HG02571 (cell line): ENCODE data around the gene SMS.
"Not testable (repeated sequence)": the region's sequence is repeated elsewhere in the genome, so short reads cannot be mapped to it uniquely, and the experiment has no call there.

Experiments used
- ATAC-seq: cut with Tn5 transposase; IDR thresholded peaks from one replicate; pipeline ENCODE4 v1.9.1; 2021; ENCODE audit warnings: mild to moderate bottlenecking, moderate library complexity; ENCODE audit not compliant: unreplicated experiment

The SMS gene

DNA sequence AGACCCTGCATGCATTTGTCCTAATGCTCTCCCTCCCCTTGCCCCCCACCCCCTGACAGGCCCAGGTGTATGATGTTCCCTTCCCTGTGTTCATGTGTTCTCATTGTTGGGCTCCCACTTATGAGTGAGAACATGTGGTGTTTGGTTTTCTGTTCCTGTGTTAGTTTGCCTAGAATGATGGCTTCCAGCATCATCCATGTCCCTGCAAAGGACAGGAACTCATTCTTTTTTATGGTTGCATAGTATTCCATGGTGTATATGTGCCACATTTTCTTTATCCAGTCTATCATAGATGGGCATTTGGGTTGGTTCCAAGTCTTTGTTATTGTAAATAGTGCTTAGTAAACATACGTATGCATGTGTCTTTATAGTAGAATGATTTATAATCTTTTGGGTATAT is 10.0 kb downstream of the SMS start:
- ATAC-seq, result not testable (repeated sequence)

- ATAC-seq, result no peak
Measured at GRCh38 chrX:21952624-21953023, 12.1 kb downstream of the SMS start.

GRCh38 chrX:21953195-21953830 is 12.8 kb downstream of the SMS start:
- ATAC-seq, result not testable (repeated sequence)

DNA sequence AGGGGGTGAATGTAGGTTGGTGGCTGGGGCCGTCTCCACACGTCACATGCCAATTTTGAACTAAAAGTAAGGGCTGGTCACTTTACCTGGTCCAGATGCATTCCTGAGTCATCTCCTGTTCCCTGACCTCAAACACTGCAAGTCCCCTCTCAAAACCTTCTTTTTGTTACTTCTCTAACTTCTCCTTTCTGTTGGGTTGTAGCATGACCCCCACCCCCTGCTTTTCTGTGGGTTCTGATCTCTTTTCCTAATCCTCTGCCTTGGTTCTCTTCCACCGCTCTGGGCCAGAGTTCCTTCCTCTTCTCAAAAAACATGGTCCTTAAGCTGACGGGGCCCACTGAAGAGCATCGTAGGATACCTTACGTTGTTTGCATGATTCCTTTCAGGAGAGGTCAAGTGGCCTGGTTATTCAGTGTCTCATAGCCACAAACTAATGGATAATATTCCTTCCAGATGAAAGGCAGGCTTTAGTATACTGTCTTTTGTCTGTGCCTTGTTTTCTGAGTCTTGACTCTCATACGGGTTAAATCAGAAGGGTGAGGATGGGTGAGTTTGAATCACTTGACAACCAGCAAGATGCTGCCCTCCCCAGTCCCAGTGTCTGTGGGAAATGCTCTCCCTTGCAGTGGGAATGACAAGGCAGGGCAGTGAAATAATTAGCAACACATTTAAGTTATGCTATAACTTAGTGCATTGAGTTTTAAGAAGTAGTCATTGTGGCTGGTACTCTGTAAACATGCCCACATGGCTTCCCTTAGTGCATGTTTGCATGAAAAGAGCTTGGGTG is 15.1 kb downstream of the SMS start:
- no peak for ATAC-seq

DNA sequence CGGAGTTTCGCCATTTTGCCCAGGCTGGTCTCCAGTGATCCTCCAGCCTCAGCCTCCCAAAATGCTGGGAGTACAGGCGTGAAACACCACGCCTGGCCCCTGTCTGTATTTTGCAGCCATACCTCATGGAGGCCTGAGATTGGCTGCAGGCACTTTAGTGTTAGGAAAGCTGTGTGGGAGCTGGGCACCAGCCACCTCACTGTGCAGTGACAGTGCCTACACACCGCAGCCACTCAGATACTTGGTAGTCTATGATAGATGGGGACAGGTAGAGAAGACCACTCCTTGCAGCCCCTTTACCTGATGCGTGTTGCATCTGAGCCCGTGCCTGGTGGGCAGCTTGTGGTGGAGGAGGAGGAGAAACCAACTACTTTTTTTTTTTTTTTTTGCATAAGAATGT is 16.3 kb downstream of the SMS start:
- ATAC-seq, result no peak

- ATAC-seq, result no peak
Measured at GRCh38 chrX:21958187-21958586, 17.7 kb downstream of the SMS start.

GRCh38 chrX:21958916-21959315 is 18.4 kb downstream of the SMS start:
- no peak for ATAC-seq

- no peak for ATAC-seq
Measured at GRCh38 chrX:21959362-21960051, 19.0 kb downstream of the SMS start.

GRCh38 chrX:21960569-21961541 is 20.3 kb downstream of the SMS start:
- ATAC-seq, result no peak

GRCh38 chrX:21962361-21962760 is 21.9 kb downstream of the SMS start:
- no peak for ATAC-seq

- ATAC-seq, result no peak
Measured at GRCh38 chrX:21963269-21963668, 22.8 kb downstream of the SMS start.

DNA sequence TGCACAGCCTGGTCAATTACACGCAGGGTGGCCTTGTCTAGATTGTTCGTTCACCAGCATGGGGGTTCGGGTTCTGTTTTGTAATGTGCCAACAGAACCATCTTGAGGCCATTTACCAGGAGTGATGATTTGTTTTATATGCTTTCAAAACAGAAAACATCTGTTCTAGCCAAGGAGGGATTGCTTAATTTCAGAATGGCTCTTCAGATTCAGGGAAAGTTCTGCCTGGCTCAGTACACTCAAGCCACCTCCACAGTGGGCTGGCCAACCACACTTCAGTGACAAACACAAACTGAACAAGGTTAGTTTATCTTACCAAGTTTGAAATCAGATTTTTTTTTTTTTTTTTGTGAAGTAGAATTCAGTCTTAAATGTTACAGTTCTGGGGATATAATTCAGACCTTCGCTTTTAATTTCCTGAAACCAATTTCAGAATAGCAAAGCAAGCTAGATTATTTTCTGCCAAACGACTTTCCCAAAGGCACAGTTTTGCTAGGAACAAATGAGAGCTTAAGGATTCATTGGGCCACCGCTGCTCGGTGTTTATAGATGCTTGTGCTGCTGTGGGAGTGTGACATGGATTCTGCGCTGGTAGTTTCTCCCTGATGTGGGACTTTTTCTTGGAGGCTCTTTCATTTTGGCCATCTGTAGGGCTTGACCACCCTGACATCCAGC is 23.4 kb downstream of the SMS start:
- no peak for ATAC-seq

GRCh38 chrX:21966866-21967265 is 26.4 kb downstream of the SMS start:
- ATAC-seq, result no peak

DNA sequence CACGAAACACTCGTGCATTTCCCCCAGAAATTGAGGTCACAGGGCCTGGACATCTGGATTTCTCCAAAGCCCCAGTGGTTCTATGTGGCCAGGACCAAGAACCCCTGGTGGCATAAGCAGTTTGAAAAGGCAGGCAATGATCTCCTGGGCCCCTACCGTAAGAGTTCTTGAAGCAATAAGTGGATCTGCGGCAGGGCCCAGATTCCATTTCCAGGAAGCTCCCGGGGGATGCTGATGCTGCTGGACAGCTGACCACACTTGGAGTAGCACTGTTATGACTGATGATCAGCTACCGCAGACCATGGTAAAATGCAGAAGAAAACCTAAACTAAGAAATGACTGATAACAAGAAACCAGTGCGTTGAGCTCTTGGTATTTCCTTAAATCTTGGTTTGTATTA is 27.8 kb downstream of the SMS start:
- ATAC-seq, result no peak

DNA sequence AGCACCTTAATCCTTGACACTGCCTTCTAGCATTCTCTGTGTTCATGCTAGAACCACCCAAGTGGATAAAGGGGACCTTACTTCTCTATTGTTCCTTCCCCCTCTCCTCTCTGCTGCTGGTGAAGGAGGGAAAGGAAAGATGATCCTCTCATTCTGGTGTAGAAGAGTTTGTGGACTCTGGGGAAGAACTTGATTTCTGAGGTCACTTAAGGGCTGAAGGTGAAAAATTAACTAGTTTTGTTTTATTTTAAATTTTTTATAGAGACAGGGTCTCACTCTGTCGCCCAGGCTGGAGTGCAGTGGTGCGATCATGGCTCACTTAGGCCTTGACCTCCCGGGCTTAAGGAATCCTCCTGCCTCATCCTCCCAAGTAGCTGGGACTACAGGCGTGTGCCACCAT is 29.8 kb downstream of the SMS start:
- no peak for ATAC-seq

DNA sequence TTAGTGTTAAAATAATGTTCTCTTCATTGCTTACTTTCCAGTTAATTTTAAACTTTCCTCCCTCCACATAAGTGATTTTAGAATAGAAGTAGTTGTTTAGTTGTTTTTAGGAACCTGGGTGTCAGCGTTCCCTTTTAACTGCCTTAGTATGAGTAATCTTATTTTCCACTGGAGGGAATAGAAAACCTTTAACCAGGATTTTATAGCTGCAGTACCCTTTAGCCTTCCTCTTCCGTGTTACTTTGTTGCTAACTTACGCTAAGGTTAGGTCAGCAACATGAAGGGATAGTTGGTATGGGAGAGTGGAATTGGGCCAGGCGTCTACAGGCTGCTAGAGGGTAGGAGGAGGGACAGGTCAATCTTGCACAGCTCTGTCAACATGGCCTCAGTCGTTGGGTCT is 31.5 kb downstream of the SMS start:
- no peak for ATAC-seq

DNA sequence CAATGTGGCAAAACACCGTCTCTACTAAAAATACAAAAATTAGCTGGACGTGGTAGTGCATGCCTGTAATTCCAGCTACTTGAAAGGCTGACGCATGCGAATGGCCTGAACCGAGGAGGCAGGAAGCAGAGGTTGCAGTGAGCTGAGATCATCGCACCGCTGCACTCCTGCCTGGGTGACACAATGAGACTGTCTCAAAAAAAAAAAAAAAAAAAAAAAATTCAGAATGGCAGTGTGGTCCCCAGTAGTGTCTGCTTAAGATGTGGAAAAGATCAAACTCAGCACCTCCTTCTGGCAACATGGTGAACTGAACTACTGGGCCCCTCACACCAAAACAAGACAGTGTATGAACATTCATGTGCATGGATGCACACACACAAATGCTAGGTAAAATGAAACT is 32.2 kb downstream of the SMS start:
- no peak for ATAC-seq

DNA sequence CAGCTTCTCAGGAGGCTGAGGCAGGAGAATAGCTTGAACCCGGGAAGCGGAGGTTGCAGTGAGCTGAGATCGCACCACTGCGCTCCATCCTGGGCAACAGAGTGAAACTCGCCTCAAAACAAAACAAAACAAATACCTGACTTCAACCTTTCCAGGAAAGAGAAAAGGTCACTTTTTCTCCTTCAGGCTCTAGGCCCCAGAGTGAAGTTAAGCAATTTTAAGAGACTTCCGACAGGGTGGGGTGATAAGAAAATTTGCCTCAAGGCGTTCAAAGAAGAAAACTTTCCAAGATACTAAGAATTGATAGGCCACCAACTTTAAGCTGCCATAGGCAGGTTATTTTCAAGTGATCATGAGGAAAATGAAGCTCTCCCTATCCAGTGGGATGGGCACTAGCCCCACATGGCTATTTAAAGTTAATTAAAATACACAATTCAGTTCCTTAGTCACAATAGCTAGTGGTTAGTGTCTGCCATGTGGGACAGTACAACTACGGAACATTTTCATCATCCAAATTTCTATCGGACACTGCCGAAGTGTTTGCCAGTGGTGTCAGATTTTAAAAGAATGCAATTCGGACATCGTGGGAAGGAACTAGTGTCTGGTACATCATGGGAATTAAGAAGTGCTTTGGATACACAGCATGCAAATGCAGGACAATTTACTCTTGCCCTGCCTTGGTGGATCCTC is 33.0 kb downstream of the SMS start:
- ATAC-seq, result no peak

DNA sequence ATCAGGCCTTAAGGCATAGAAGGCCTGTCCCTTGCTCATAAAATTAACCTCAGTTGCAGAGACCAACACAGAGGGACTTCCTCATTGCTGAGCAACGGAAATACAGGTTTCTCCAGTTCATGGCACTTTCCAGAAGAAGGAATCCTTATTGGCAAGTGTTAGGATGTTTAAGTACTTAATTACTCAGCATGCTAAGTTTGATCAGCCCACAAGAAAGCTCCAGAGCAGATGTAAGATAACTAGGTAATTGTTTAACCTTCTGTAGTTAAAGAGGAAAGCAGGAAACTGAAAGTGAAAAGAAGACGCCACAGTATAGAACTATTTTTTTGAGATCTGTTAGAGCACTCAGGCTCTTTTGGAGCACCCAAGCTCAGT is 33.5 kb downstream of the SMS start:
- ATAC-seq, result peak; percentile 76

DNA sequence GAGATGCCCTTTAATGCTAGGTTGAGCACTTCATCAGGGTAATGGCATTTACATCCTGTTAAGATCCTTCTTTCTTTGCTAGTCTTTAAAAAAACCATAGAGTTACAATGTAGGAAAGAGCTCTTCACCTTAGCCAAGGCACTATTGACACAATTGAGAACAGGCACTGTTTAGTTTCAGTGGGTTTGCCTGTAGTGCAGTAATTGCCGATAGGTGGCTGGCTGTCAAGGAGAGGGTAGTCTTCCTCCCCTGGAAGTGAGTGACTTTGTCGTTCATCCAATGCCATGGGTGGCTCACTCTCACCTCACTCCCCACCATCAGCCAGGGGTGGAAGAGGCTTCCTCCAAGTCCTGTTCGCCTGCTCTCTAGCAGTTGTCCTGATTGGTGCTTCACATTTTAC is 34.7 kb downstream of the SMS start:
- no peak for ATAC-seq
